Occipital lobe (tissue), 2 donors: ENCODE measurements around the gene NBAS. TPM values are rescaled to one million over a fixed set of nuclear protein-coding genes. Genes with fewer than 3 reads are reported as not detected.
"Not testable (repeated sequence)": the region's sequence is repeated elsewhere in the genome, so short reads cannot be mapped to it uniquely, and the experiment has no call there.

Experiments
- DNase-seq: peaks from one replicate; lab custom pipeline; 2025; lab: John Stamatoyannopoulos, UW
- total RNA-seq: library from RNA; depleted of rRNA; stranded (reverse); fragments of >200 nt; gene quantifications from one replicate; pipeline ENCODE4 v1.2.3, GENCODE V29; 2014

The NBAS gene
- total RNA-seq, 1 donor from 2014 or later: 168 TPM

DNA sequence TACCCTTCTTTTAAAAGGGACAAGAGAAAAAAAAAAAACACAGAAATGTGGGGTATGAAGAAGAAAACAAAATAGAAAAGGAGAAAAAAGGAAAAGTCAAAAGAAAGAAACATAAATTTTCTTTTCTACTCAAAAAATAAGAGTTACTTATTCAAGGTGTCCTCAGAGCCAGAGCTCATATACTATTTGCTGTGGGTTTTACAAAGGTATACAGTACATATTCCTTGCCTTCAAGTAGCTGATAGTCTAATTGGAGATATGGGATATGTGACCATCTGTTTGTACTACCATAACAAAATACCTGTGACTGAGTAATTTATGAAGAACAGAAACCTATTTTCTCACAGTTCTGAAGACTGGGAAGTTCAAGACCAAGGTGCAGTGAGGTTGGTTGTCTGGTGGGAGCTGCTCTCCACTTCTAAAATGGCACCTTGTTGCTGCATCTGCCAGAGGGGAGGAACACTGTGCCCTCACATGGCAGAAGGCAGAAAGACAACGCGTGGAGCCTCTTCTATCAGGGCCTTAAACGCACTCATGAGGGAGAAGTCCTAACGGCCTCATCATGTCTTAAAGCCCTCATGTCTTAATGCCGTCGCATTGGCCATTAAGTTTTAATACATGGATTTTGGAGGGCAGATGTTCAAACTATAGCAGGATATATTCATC, 33.9 kb downstream of the NBAS start:
- DNase-seq: no peak

GRCh38 chr2:15521641-15522181, 39.4 kb downstream of the NBAS start:
- no peak for DNase-seq

GRCh38 chr2:15520346-15520745, 40.8 kb downstream of the NBAS start:
- DNase-seq: no peak

DNA sequence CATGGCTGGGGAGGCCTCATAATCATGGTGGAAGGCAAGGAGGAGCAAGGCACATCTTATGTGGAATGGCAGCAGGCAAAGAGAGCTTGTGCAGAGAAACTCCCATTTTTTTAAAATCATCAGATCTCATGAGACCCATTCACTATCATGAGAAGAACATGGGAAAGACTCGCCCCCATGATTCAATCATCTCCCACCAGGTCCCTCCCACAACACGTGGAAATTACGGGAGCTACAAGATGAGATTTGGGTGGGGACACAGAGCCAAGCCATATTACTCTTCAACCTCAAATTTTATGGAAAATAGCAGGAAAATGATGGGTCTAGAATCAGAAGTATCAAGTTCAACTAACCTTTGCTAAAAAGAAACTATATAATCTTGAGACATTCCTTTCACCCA, 42.4 kb downstream of the NBAS start:
- not testable (repeated sequence) for DNase-seq

- no peak for DNase-seq
These were observed 43.3 kb downstream of the NBAS start for GRCh38 chr2:15517793-15518192.

- DNase-seq: no peak
These were observed 49.4 kb downstream of the NBAS start for GRCh38 chr2:15511686-15512085.

GRCh38 chr2:15510552-15510951, 50.6 kb downstream of the NBAS start:
- no peak for DNase-seq

- no peak for DNase-seq
These were observed 51.0 kb downstream of the NBAS start for GRCh38 chr2:15510131-15510530.

DNA sequence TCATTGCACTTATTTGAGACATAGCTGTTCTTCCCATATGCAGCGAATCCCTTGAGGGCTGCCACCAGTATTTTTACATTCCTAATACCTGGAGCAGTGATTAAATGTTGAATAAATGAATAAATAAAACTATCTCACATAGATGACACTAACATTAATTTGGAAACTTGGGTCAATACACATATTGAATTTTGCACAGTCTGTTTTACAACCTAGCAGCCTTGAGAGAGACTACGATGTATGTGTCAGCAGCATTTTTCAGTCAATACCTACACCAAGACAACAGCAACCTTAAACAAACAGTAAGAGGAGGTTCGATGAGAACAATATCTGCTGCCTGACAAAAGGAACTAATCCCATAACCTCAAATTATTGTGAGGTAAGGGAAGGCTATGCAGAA, 53.4 kb downstream of the NBAS start:
- no peak for DNase-seq

DNA sequence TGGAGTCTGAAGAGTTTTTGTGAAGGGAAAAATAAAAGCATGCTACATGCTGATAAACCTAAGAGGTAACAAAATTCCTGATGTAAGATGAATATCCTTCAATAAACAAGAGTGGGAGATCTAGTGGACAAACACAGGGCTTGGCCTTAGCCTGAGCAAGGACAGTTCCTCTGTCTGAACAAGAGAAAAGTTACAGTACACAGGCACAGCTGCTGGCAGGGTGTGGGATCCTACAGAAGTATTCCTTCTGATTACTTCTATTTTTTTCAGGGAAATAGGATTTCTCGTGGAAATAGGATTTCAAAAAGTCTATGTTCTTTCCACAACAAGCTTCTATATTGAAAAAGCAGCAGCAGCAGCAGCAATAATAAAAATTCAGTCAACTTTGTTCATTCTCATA, 54.1 kb downstream of the NBAS start:
- no peak for DNase-seq

DNA sequence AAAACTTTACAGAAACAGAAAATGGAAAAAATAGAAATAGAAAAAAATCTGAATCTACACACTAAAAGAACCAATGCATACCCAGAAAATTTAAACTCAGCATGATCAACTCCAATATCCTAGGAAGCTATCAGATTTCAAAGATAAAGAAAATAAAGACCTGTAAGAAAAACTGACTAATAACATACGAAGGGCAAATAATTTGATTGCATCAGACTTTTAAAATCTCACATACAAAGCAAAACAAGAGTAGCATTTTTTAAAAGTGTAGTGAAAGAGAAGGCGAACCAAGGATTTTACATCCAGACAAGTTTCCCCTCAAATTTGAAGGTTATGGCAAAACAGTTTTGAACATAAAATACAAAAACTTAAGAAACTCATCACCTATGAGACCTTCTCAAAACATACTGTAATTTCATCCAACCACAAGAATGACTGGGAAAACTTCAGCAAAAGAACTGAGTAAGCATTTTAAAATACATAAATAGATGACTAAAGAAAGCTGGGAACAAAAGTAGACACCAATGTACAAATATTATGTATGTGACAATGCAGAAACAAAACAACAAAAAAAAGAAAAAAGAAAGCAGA, 54.8 kb downstream of the NBAS start:
- DNase-seq: no peak

GRCh38 chr2:15504882-15505663, 56.1 kb downstream of the NBAS start:
- DNase-seq: no peak

- DNase-seq: not testable (repeated sequence)
These were observed 61.9 kb downstream of the NBAS start for GRCh38 chr2:15499251-15499650.

DNA sequence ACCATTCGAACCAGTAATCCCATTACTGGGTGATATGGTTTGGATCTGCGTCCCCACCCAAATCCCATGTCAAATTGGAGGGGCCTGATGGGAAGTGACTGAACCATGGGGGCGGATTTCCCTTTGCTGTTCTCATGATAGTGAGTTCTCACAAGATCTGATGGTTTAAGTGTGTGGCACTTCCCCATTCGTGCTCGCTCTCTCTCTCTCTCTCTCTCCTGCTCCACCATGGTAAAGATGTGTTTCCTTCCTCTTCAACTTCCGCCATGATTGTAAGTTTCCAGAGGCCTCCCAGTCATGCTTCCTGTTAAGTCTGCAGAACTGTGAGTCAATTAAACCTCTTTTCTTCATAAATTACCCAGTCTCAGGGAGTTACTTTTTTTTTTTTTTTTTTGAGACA, 62.6 kb downstream of the NBAS start:
- no peak for DNase-seq

DNA sequence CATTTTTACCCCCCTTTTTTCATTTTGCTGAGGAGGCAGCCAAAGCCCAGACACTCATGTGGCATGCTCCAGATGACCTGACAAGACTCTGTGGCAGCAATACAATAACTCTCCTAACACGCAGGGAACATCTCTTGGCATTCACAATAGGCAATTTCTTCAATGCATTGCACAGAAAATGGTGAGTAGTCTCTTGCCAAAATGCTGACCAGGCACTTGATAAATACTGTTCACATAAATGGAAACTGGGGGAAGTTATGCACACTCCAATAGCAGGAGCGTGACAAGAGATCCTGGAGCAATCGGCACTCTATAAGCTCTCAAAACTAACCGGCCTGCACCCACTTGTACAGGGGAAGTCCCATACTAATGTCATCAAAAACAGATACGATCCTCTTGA, 66.3 kb downstream of the NBAS start:
- no peak for DNase-seq

DNA sequence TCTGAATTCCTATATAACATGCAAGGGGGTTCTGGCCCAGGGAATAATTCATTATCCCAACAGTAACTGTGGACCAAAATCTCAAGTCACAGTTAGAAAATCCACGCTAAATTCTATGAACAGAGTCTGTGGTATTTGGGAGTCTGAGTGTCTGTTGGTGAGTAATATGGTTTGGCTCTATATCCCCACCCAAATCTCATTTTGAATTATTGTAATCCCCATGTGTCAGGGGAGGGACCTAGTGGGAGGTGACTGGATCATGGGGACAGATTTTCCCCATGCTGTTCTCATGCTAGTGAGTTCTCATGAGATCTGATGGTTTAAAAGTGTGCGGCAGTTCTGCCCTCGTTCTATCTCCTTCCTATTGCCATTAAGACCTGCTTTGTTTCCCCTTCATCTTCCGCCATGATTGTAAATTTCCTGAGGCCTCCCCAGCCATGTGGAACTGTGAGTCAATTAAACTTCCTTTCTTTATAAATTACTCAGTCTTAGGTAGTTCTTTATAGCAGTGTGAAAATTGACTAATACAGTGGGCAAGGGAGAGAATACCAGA, 68.3 kb downstream of the NBAS start:
- DNase-seq: no peak

DNA sequence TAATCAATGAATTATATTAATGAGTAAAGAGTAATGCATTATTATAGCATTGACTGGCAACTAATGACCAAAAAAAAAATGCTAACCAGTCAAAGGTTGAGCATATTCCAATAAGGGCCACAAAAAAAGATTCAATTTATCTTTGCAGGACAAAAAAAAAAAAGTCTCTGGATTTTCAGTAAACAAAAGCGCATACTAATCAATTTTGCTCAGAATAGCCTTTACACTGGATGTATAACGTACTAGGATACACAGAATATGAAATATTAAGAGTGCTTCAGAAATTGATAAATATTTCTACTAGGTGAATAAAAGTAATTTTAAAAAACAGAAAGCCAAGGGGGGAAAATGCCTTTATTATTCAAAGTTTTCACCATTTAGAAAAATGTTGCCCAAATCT, 74.4 kb downstream of the NBAS start:
- DNase-seq: no peak

DNA sequence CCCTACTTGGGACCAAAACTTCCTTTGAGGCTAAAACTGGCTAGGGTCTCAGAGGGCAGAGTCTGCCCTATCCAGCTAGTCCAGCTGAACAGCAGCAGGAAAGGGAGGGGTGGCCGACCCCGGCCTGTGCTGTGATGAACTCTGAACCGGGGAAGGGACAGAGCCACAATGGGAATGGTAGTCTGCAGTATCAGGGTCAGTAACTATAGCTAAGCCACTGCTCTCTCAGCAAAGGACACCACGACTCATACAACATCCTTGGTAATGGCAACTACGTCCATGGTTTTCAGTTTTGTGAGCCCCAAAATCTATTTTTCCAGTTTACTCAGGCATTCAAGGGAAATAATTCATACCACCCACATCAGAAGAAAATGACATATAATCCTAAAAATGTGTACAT, 75.2 kb downstream of the NBAS start:
- DNase-seq: no peak

GRCh38 chr2:15481000-15481399, 80.1 kb downstream of the NBAS start:
- DNase-seq: no peak

GRCh38 chr2:15480552-15480951, 80.6 kb downstream of the NBAS start:
- no peak for DNase-seq

GRCh38 chr2:15472876-15473275, 88.3 kb downstream of the NBAS start:
- no peak for DNase-seq

GRCh38 chr2:15472133-15472532, 89.0 kb downstream of the NBAS start:
- DNase-seq: no peak
